GM12878 (cell line): ENCODE data around the gene GPC6. TPM values are rescaled to one million over a fixed set of nuclear protein-coding genes. Genes with fewer than 3 reads are reported as not detected.
"Not testable (repeated sequence)": the region's sequence is repeated elsewhere in the genome, so short reads cannot be mapped to it uniquely, and the experiment has no call there.

Experiments used
- ATAC-seq: fragments of 200-7000 bp; cut with Tn5 transposase; 3 replicates; pipeline ENCODE4 v1.9.1; 2020; ENCODE audit warnings: mild to moderate bottlenecking, moderate library complexity
- BruUV-seq: library from RNA; stranded (reverse); fragments of 400-500 nt; replicated peaks from 2 replicates; lab custom pipeline; 2021; lab: Mats Ljungman, UMichigan
- CTCF ChIA-PET: fragments of 300-600 bp; sonication (Branson Sonifier 250); formaldehyde crosslinking; extraction: SDS; loops from one replicate; lab custom pipeline; 2021; ENCODE audit warnings: inconsistent platforms; lab: Yijun Ruan, JAX
- POLR2A ChIA-PET: fragments of 350-600 bp; formaldehyde crosslinking; extraction: SDS; loops from one replicate; lab custom pipeline; 2021; ENCODE audit warnings: inconsistent platforms; lab: Charles Lee
- RAD21 ChIA-PET: fragments of 300-600 bp; sonication (Branson Sonifier 250); formaldehyde crosslinking; loops from one replicate; lab custom pipeline; 2023; ENCODE audit warnings: antibody characterized with exemption; ENCODE audit not compliant: unreplicated experiment; lab: Charles Lee
- SMC1A ChIA-PET: fragments of 300-600 bp; sonication (Branson Sonifier 250); formaldehyde crosslinking; loops from one replicate; lab custom pipeline; 2023; ENCODE audit not compliant: unreplicated experiment, uncharacterized antibody; lab: Charles Lee
- DNase-seq: peaks from one replicate; pipeline ENCODE4 v3.0.0-alpha.2; 2011; ENCODE audit warnings: low read depth, low spot score
- FAIRE-seq: peaks from 3 replicates; lab custom pipeline; 2011; peaks lifted over from hg19 to GRCh38; lab: Jason Lieb, UNC
- H2AFZ ChIP-seq: 2 replicates; pipeline ENCODE4 v1.6.0; 2011; ENCODE audit warnings: low read depth, low read length, control low read depth; ENCODE audit not compliant: control insufficient read depth
- H3K27ac ChIP-seq: 2 replicates; pipeline ENCODE4 v1.5.1; 2011; ENCODE audit warnings: control low read depth; ENCODE audit not compliant: control insufficient read depth, insufficient read depth
- H3K27me3 ChIP-seq, 2 experiments: replicated peaks in 1 of 2; 2 replicates each; pipeline versions ENCODE4 v1.6.0 to v1.6.1; 2011; ENCODE audit warnings: low read length in 1 of 2; ENCODE audit not compliant: control insufficient read depth in 2 of 2, insufficient read depth in 2 of 2
- H3K36me3 ChIP-seq, 2 experiments: 2 replicates each; pipeline ENCODE4 v1.5.1; 2011; ENCODE audit warnings: low read length in 1 of 2; ENCODE audit not compliant: control insufficient read depth in 2 of 2, insufficient read depth in 2 of 2
- H3K4me1 ChIP-seq: 2 replicates; pipeline ENCODE4 v1.6.1; 2011; ENCODE audit warnings: mild to moderate bottlenecking, low read length, moderate library complexity, mixed read lengths; ENCODE audit not compliant: control insufficient read depth, insufficient read depth
- H3K4me2 ChIP-seq: 2 replicates; pipeline ENCODE4 v1.6.0; 2011; ENCODE audit warnings: control low read depth; ENCODE audit not compliant: control insufficient read depth, insufficient read depth
- H3K4me3 ChIP-seq: fragments of 200-600 bp; sonication (generic); 2 replicates; pipeline ENCODE4 v1.5.1; 2016
- H3K79me2 ChIP-seq: 2 replicates; pipeline ENCODE4 v1.6.0; 2011; ENCODE audit warnings: low read length; ENCODE audit not compliant: control insufficient read depth, insufficient read depth
- H3K9ac ChIP-seq: 2 replicates; pipeline ENCODE4 v1.8.0; 2011; ENCODE audit warnings: low read length, control low read depth, mixed read lengths; ENCODE audit not compliant: control insufficient read depth, insufficient read depth
- H3K9me3 ChIP-seq: replicated peaks from 3 replicates; pipeline ENCODE4 v1.5.1; 2011; ENCODE audit warnings: mild to moderate bottlenecking, low read length; ENCODE audit not compliant: control insufficient read depth, insufficient read depth
- H4K20me1 ChIP-seq: 2 replicates; pipeline ENCODE4 v1.6.0; 2011; ENCODE audit not compliant: control insufficient read depth, insufficient read depth
- BCL11A ChIP-seq: IDR thresholded peaks from 2 replicates; pipeline ENCODE4 v1.6.1; 2011; ENCODE audit warnings: low read depth, low read length
- DPF2 ChIP-seq: fragments of 450-650 bp; IDR thresholded peaks from 2 replicates; pipeline ENCODE4 v1.6.1; 2017; ENCODE audit warnings: mild to moderate bottlenecking
- MEF2B ChIP-seq: fragments of 450-650 bp; IDR thresholded peaks from 2 replicates; pipeline ENCODE4 v1.6.1; 2018; ENCODE audit warnings: mild to moderate bottlenecking, moderate library complexity; ENCODE audit not compliant: partially characterized antibody, poor library complexity, severe bottlenecking
- MXI1 ChIP-seq: fragments of 150-350 bp; IDR thresholded peaks from 2 replicates; pipeline ENCODE4 v1.6.1; 2011; ENCODE audit warnings: low read depth, mild to moderate bottlenecking, inconsistent platforms, low read length, improper control_type of control experiment
- NBN ChIP-seq: fragments of 450-650 bp; IDR thresholded peaks from 2 replicates; pipeline ENCODE4 v1.6.1; 2016
- PAX5 ChIP-seq: IDR thresholded peaks from 2 replicates; pipeline ENCODE4 v1.6.1; 2011; ENCODE audit warnings: low read depth, low read length, borderline replicate concordance
- PML ChIP-seq: IDR thresholded peaks from 2 replicates; pipeline ENCODE4 v1.6.1; 2012; ENCODE audit warnings: low read length, inconsistent platforms
- POLR2A ChIP-seq: IDR thresholded peaks from 2 replicates; pipeline ENCODE4 v1.6.1; 2011; ENCODE audit warnings: low read depth, mild to moderate bottlenecking, low read length
- RFX5 ChIP-seq: IDR thresholded peaks from 2 replicates; pipeline ENCODE4 v1.6.1; 2011; ENCODE audit warnings: low read depth, low read length, improper control_type of control experiment
- USF2 ChIP-seq: IDR thresholded peaks from 2 replicates; pipeline ENCODE4 v1.6.1; 2011; ENCODE audit warnings: low read depth, low read length, improper control_type of control experiment, borderline replicate concordance
- WGBS: methylation state at CpG from one replicate; pipeline ENCODE4 v1.1.6; 2016; ENCODE audit warnings: low lambda C conversion rate; ENCODE audit not compliant: insufficient replicate concordance, insufficient coverage; ENCODE audit errors: missing lambda C conversion rate; 5-methylcytosine and 5-hydroxymethylcytosine counted together
- in situ Hi-C: fragments of 300-500 bp; cut with MboI; formaldehyde crosslinking; loops from 9 replicates; pipeline ENCODE4 v1.14.3; 2018; ENCODE audit warnings: mixed read lengths
- intact Hi-C: fragments of 100-400 bp; cut with micrococcal nuclease; formaldehyde crosslinking; loops from one replicate; pipeline ENCODE4 v1.14.2; 2022; ENCODE audit not compliant: unreplicated experiment
- polyA plus RNA-seq, 11 experiments: library from polyadenylated mRNA; depleted of rRNA in 4 of 11; unstranded in 6 of 11; stranded (reverse) in 5 of 11; fragments of >200 nt; fragmentation: Nextera tagmentation in 4 of 11; fragmentation: Illumina TruSeq in 1 of 11; extraction: Ambion mirVana in 4 of 11; extraction: Trizol in 1 of 11; gene quantifications; 1 replicate in 1 of 11; 2 replicates in 10 of 11; pipeline versions ENCODE4 v1.2.1 to v1.2.3, GENCODE V29; 2011 to 2016; ENCODE audit warnings: inconsistent platforms in 2 of 11, missing spikeins in 2 of 11, low read depth in 1 of 11
- total RNA-seq, 4 experiments: library from RNA; depleted of rRNA in 3 of 4; stranded (reverse); fragments of >200 nt in 3 of 4; fragmentation: Illumina TruSeq in 1 of 4; extraction: Trizol in 1 of 4; gene quantifications; 2 replicates each; pipeline versions ENCODE4 v1.2.1 to v1.2.3, GENCODE V29; 2013 to 2021
- TF ChIP-seq, protein P1 (sequence below): fragments of 450-650 bp; IDR thresholded peaks from 2 replicates; pipeline ENCODE4 v1.6.1; 2018; ENCODE audit warnings: borderline replicate concordance, mild to moderate bottlenecking; ENCODE audit not compliant: partially characterized antibody
- TF ChIP-seq, protein P2 (sequence below), 3 experiments: IDR thresholded peaks in 2 of 3; conservative IDR thresholded peaks in 1 of 3; 2 replicates each; pipeline ENCODE4 v1.5.1; 2011; ENCODE audit warnings: low read depth in 3 of 3, low read length in 3 of 3, mild to moderate bottlenecking in 3 of 3, control low read depth in 2 of 3, moderate library complexity in 2 of 3, inconsistent platforms in 1 of 3, mixed read lengths in 1 of 3; ENCODE audit not compliant: control insufficient read depth in 2 of 3, insufficient read depth in 1 of 3; ENCODE audit errors: extremely low read depth in 1 of 3

The GPC6 gene
- total and polyA plus RNA-seq, 10 of the 15 experiments (the other 5 are each of a cell fraction or from before 2014, with no cell fraction given) = 0.03 to 0.04 (median 0.03) TPM; not detected in 7

DNA sequence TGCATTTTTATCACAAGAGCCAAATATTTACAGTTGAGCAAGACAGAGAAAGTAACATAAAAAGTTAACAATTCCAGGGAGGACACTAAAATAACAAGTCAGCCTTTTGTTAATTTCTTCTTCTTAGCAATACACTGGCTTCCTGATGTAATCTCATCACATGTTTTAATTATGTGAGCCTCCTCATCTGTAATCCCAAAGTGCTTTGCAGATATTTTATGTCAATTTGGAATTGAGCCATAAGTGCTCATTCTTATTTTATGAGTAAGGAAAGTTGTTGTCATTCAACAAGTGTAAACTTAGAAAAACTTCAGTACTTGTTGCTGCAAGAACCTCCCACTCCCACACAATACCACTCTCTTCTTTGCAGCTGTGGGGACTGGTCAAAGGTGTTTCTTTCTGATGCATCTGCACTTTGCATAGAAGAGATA, 223.6 kb downstream of the GPC6 start (continued):
- TF ChIP-seq, protein P1, sequence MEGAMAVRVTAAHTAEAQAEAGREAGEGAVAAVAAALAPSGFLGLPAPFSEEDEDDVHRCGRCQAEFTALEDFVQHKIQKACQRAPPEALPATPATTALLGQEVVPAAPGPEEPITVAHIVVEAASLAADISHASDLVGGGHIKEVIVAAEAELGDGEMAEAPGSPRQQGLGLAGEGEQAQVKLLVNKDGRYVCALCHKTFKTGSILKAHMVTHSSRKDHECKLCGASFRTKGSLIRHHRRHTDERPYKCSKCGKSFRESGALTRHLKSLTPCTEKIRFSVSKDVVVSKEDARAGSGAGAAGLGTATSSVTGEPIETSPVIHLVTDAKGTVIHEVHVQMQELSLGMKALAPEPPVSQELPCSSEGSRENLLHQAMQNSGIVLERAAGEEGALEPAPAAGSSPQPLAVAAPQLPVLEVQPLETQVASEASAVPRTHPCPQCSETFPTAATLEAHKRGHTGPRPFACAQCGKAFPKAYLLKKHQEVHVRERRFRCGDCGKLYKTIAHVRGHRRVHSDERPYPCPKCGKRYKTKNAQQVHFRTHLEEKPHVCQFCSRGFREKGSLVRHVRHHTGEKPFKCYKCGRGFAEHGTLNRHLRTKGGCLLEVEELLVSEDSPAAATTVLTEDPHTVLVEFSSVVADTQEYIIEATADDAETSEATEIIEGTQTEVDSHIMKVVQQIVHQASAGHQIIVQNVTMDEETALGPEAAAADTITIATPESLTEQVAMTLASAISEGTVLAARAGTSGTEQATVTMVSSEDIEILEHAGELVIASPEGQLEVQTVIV = no peak
- no peak for TF ChIP-seq BCL11A

DNA sequence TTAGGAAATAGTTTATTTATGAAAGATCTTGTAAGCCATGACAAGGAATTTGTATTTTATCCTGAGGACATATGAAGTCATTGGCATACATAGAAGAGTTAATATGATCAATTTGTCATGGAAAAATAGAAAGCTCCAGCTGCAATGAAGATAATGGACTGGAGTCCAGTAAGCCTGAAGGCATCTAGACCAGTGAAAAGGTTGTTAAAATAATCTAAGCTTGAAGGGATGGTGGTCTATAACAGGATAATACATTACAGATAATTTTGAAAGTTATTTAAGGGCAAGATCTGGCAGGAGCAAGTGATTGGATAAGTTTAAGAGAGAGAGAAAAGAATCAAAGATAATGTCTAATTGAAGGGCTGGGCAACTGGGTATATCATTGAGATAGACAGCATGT, 224.2 kb downstream of the GPC6 start:
- H3K4me1 ChIP-seq = no peaks in the 10 kb centered on the region
- FAIRE-seq = no peak
- TF ChIP-seq, protein P2, sequence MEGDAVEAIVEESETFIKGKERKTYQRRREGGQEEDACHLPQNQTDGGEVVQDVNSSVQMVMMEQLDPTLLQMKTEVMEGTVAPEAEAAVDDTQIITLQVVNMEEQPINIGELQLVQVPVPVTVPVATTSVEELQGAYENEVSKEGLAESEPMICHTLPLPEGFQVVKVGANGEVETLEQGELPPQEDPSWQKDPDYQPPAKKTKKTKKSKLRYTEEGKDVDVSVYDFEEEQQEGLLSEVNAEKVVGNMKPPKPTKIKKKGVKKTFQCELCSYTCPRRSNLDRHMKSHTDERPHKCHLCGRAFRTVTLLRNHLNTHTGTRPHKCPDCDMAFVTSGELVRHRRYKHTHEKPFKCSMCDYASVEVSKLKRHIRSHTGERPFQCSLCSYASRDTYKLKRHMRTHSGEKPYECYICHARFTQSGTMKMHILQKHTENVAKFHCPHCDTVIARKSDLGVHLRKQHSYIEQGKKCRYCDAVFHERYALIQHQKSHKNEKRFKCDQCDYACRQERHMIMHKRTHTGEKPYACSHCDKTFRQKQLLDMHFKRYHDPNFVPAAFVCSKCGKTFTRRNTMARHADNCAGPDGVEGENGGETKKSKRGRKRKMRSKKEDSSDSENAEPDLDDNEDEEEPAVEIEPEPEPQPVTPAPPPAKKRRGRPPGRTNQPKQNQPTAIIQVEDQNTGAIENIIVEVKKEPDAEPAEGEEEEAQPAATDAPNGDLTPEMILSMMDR (IDR thresholded peaks at IDR 0.05 in 2 of 3, conservative IDR thresholded peaks at IDR 0.05 in 1 of 3; ENCODE audit: control insufficient read depth in 2 of 3, extremely low read depth in 1 of 3, insufficient read depth in 1 of 3, low read depth in 3 of 3, low read length in 3 of 3) = no peak
- TF ChIP-seq MXI1 (no peak), USF2 (no peak), POLR2A (no peak), NBN (no peak), PML (no peak), PAX5 (no peak), MEF2B (no peak), DPF2 (no peak), RFX5 (no peak)
- H3K9me3 ChIP-seq = no peaks in the 10 kb centered on the region
- ATAC-seq = no peak
- no peak overlapping the region for H3K9ac ChIP-seq
- SMC1A ChIA-PET = no interaction called here
- intact Hi-C loops = no loop called here
- no peak overlapping the region for H2AFZ ChIP-seq
- no peak overlapping the region for H3K4me3 ChIP-seq
- no peaks in the 10 kb centered on the region for H3K79me2 ChIP-seq
- POLR2A ChIA-PET = no interaction called here
- H4K20me1 ChIP-seq = no peaks in the 10 kb centered on the region
- CTCF ChIA-PET = no interaction called here
- no peak overlapping the region for H3K27ac ChIP-seq
- H3K36me3 ChIP-seq = no peaks in the 10 kb centered on the region
- RAD21 ChIA-PET = no interaction called here
- BruUV-seq = no TSS peak
- H3K27me3 ChIP-seq = no peaks in the 10 kb centered on the region
- H3K4me2 ChIP-seq = no peak overlapping the region
- no peak for DNase-seq
- in situ Hi-C loops = no loop called here

DNA sequence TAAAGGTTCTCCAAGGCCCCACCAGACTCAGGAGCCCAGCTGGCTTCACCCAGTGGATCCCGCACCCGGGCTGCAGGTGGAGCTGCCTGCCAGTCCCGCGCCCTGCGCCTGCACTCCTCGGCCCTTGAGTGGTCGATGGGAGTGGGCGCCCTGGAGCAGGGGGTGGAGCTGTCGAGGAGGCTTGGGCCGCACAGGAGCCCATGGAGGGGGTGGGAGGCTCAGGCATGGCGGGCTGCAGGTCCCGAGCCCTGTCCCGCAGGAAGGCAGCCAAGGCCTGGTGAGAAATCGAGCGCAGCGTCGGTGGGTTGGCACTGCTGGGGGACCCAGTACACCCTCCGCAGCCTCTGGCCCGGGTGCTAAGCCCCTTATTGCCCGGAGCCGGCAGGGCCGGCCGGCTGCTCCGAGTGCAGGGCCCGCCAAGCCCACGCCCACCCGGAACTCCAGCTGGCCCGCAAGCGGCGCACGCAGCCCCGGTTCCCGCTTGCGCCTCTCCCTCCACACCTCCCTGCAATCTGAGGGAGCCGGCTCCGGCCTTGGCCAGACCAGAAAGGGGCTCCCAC, 228.1 kb downstream of the GPC6 start:
- H3K4me1 ChIP-seq, H3K79me2 ChIP-seq, H3K9me3 ChIP-seq, H3K4me2 ChIP-seq, H2AFZ ChIP-seq, H3K27ac ChIP-seq, ATAC-seq, H4K20me1 ChIP-seq, BruUV-seq, H3K36me3 ChIP-seq, H3K9ac ChIP-seq, SMC1A ChIA-PET, FAIRE-seq, H3K4me3 ChIP-seq, H3K27me3 ChIP-seq, RAD21 ChIA-PET, in situ Hi-C loops, POLR2A ChIA-PET, DNase-seq, intact Hi-C loops: not testable (repeated sequence)
- CTCF ChIA-PET = interaction anchor here (0.7 kb wide), 1 partner anchor 495 kb away, joined by 3 read pairs; no protein-coding TSS in a partner anchor
- 68% methylated on average over 23 of the region's 36 CpGs for WGBS
